ENCODE results near the gene DCBLD2. TPM values are rescaled to one million over a fixed set of nuclear protein-coding genes. Genes with fewer than 3 reads are reported as not detected.

The DCBLD2 gene
- total RNA-seq, 2 experiments from 2014 or later, result 1.9 to 2.5 TPM

DNA sequence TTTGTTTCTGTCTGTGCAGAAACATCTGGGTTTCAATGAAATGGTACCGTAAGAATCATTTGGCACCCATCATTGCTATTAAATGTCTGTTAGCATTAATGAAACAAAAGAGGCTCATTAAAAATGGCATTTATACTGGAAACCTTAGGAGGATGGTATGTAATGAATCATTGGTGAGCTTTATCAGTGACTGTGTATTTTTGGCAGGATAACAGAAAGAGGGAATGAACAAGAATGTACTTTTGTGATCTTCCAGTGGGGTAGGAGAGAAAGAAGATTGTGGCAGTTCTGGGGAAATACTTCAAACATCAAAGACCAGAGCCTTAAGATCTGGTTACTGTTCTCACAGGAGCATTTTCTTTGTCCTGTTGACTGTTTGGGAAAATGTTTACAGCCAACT, 4.7 kb upstream of the DCBLD2 start:
- Mint-ChIP-seq H3K36me3 (ENCODE audit: low read depth) (no peaks in the 10 kb centered on the region), H3K4me1 (peaks cover 5% of the 10 kb centered on the region), H3K27ac (no peak overlapping the region), H3K9me3 (ENCODE audit: low read depth) (peaks cover 6% of the 10 kb centered on the region), H3K4me3 (no peak overlapping the region), H3K27me3 (peaks cover 13% of the 10 kb centered on the region)
- ChIA-PET POLR2A (no interaction called here), CTCF (no interaction called here)
- ATAC-seq (no peak), DNase-seq (no peak)
- intact Hi-C loops (cut with DNase I, micrococcal nuclease), result no loop called here

DNA sequence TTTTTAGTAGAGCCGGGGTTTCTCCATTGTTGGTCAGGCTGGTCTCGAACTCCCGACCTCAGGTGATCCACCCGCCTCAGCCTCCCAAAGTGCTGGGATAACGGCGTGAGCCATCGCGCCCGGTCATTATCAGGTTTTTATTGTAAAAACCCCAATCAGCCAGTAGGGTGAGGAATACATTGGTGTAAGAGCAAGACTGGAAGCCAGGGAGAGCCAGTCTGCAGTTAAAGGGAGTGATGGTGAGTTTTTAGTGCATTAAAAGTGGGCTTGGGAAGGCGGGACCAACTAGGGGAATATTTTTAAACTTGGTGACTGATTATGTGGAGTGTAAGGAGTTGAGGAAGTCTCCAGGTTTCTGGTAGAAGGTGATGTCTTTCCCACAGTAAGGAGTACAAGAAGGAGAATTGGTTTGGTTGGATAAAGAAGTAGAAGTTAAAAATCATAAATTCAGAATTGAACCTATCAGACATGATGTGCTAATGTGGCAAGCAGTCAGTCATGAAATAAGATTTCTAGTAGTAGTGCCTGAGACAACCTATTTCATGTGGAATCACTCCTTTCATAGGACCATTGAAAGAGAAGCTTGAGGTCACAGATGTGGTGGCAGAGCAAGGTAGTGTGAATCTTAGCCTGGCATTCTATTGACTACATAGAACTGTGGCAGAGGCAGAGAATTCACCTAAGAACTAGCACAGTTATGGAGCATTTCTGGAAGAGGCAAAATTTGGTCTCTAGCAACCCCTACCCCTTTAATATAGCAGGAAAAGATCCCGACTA, 2.4 kb upstream of the DCBLD2 start:
- Mint-ChIP-seq H3K36me3 (ENCODE audit: low read depth) (no peaks in the 10 kb centered on the region), H3K27me3 (peaks cover 8% of the 10 kb centered on the region), H3K4me1 (peaks cover 16% of the 10 kb centered on the region), H3K4me3 (no peak overlapping the region), H3K9me3 (ENCODE audit: low read depth) (no peaks in the 10 kb centered on the region), H3K27ac (no peak overlapping the region)
- POLR2A ChIA-PET, result no interaction called here
- intact Hi-C loops (cut with DNase I, micrococcal nuclease), result loop anchor here (5.0 kb wide), 8 partner anchors 172 to 1498 kb away; partner anchors contain the start of genes CMSS1 (in 1 of the 2), GABRR3 (in 1 of the 2), LNP1 (in 1 of the 2) and TBC1D23 (in 1 of the 2)
- CTCF ChIA-PET, result no interaction called here
- DNase-seq (no peak), ATAC-seq (no peak)

DNA sequence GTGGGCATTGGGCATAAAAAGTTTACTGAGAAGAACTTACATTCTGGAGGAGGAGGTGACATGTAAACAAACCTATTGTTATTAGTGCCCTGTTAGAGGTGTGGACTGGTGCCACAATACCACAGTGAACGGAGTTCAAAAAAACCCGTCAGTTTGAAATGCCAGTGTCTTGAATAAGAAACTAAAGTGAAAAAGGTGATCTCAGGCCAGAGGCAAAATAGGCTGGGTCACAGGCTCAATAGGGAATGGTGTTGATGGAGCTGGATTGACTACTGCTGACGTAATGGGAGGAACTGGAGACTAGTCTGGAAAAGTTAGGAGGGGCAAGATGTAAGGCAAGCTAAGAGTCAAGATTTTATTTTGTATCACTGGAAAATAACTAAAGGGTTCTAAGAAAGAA, 1.6 kb upstream of the DCBLD2 start:
- no peak overlapping the region for H3K4me3 Mint-ChIP-seq
- no peaks in the 10 kb centered on the region for H3K9me3 Mint-ChIP-seq (ENCODE audit: low read depth)
- H3K27ac Mint-ChIP-seq, result no peak overlapping the region
- H3K4me1 Mint-ChIP-seq, result peaks cover 16% of the 10 kb centered on the region
- ChIA-PET CTCF (interaction anchor here (0.7 to 0.8 kb wide), 2 partner anchors 9 to 538 kb away, joined by 3 read pairs; no protein-coding TSS in a partner anchor), POLR2A (no interaction called here)
- H3K27me3 Mint-ChIP-seq, result peaks cover 7% of the 10 kb centered on the region
- ATAC-seq, result no peak
- H3K36me3 Mint-ChIP-seq (ENCODE audit: low read depth), result no peaks in the 10 kb centered on the region
- intact Hi-C loops (cut with DNase I, micrococcal nuclease), result loop anchor here (5.0 kb wide), 8 partner anchors 171 to 1499 kb away; partner anchors contain the start of genes CMSS1 (in 1 of the 2), GABRR3 (in 1 of the 2), LNP1 (in 1 of the 2) and TBC1D23 (in 1 of the 2)
- DNase-seq, result no peak

DNA sequence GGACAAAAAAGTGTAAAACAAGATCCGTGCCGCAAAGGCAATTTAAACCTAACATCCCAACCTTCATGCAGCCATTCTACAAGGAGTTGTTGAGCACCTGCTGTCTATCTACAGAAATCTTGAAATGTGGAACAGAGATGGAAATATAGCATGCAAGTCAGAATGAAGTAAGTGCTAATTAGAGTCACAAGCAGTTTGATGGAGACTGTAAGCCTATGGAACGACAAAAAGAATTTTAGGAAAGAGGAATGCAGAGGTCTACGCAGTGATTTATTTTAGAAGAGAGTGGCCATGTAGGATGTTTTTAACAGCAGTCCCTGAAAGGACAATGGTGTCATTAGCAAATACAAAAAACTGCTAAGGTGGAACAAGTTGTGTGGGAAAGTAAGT, 851 bp upstream of the DCBLD2 start:
- H3K4me1 Mint-ChIP-seq, result peaks cover 16% of the 10 kb centered on the region
- POLR2A ChIA-PET, result interaction anchor here (0.6 to 1.4 kb wide), 3 partner anchors 248 to 1138 kb away, joined by 4 to 7 read pairs (median 4); partner anchors contain the start of gene ARL6
- H3K9me3 Mint-ChIP-seq (ENCODE audit: low read depth), result no peaks in the 10 kb centered on the region
- H3K27ac Mint-ChIP-seq, result peak overlapping the region; percentile 69
- no peak for DNase-seq
- H3K36me3 Mint-ChIP-seq (ENCODE audit: low read depth), result no peaks in the 10 kb centered on the region
- CTCF ChIA-PET, result interaction anchor here (0.7 to 1.2 kb wide), 4 partner anchors 10 to 175 kb away, joined by 3 to 7 read pairs (median 4); no protein-coding TSS in a partner anchor
- ATAC-seq, result no peak
- peaks cover 5% of the 10 kb centered on the region for H3K27me3 Mint-ChIP-seq
- H3K4me3 Mint-ChIP-seq, result peak overlapping the region; percentile 80
- intact Hi-C loops (cut with DNase I, micrococcal nuclease), result loop anchor here (5.0 kb wide), 8 partner anchors 170 to 1500 kb away; partner anchors contain the start of genes CMSS1 (in 1 of the 2), GABRR3 (in 1 of the 2), LNP1 (in 1 of the 2) and TBC1D23 (in 1 of the 2)

DNA sequence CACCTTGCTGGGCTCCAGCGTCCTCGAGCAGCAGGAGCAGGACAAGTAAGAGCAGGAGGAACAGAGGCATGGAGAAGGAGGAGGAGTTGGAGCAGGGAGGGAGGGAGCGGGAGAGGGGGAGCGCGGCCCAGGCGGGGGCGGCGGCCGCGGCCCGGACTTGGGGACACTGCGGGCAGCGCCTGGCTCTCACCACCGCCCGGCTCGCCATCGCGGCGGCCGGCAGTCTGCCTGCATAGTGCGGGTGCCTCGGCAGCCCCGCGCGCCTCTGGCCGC, 440 bp downstream of the DCBLD2 start:
- H3K36me3 Mint-ChIP-seq (ENCODE audit: low read depth), result no peaks in the 10 kb centered on the region
- no peaks in the 10 kb centered on the region for H3K9me3 Mint-ChIP-seq (ENCODE audit: low read depth)
- POLR2A ChIA-PET, result interaction anchor here (0.6 to 0.8 kb wide), 2 partner anchors 299 to 1085 kb away, joined by 3 read pairs; no protein-coding TSS in a partner anchor
- intact Hi-C loops (cut with DNase I, micrococcal nuclease), result loop anchor here (1.0 to 5.0 kb wide), 10 partner anchors 169 to 1501 kb away; partner anchors contain the start of genes CMSS1 (in 2 of the 2), CPOX (in 1 of the 2), GABRR3 (in 1 of the 2) and LNP1 (in 1 of the 2)
- H3K4me3 Mint-ChIP-seq, result peak overlapping the region; percentile 80
- no peak for DNase-seq
- H3K27ac Mint-ChIP-seq, result peak overlapping the region; percentile 31
- CTCF ChIA-PET, result interaction anchor here (0.9 to 1.2 kb wide), 2 partner anchors 17 to 83 kb away, joined by 3 to 5 read pairs; no protein-coding TSS in a partner anchor
- ATAC-seq, result peak; percentile 3
- H3K27me3 Mint-ChIP-seq, result peaks cover 2% of the 10 kb centered on the region
- H3K4me1 Mint-ChIP-seq, result peaks cover 16% of the 10 kb centered on the region

DNA sequence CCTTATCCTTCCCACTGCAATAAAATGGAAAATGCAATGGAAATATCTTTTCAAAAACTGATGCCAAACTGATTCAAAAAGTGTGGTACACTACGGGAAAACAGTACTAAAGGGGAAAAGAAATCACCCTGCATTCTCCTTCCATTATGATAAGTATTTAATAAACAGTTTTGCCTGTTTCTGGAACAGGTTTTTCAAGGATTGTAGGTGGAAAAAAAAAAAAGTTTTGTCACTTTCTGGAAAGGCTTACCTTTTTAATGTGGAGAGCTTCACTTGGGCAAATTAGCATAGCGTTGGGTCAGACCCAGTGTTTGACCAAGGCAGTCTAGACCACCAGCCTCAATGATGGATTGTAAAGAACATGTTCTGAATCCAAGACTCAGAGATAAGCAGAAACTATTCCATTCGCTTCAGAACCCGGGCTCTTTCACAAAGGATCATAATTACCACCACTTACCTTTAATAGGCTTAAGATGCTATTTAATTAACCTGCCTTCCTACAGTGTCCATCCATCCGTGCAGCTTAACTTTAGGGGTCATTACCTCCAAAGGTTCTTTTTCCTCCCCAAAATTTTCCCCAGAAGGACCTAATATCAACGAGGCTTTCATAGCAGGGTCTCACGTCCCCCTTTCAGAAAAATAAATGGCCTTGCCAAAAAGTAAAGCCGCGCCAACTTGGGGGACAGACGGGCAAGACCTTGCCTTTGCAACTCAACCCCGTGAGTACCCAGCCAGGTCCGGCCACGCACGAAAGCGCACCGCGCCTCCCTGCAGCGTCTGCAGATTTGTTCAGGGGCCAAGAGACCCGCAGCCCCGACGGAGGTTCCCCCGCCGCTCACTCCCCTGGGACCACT, 1.0 kb downstream of the DCBLD2 start:
- H3K36me3 Mint-ChIP-seq (ENCODE audit: low read depth), result no peaks in the 10 kb centered on the region
- peak overlapping the region; percentile 80 for H3K4me3 Mint-ChIP-seq
- H3K9me3 Mint-ChIP-seq (ENCODE audit: low read depth), result no peaks in the 10 kb centered on the region
- peak overlapping the region; percentile 31 for H3K27ac Mint-ChIP-seq
- intact Hi-C loops (cut with DNase I, micrococcal nuclease), result loop anchor here (1.0 to 5.0 kb wide), 10 partner anchors 168 to 1502 kb away; partner anchors contain the start of genes CMSS1 (in 2 of the 2), CPOX (in 1 of the 2), GABRR3 (in 1 of the 2) and LNP1 (in 1 of the 2)
- ChIA-PET POLR2A (no interaction called here), CTCF (no interaction called here)
- ATAC-seq (no peak), DNase-seq (peak; percentile 27)
- H3K27me3 Mint-ChIP-seq, result peaks cover 2% of the 10 kb centered on the region
- peaks cover 16% of the 10 kb centered on the region for H3K4me1 Mint-ChIP-seq

DNA sequence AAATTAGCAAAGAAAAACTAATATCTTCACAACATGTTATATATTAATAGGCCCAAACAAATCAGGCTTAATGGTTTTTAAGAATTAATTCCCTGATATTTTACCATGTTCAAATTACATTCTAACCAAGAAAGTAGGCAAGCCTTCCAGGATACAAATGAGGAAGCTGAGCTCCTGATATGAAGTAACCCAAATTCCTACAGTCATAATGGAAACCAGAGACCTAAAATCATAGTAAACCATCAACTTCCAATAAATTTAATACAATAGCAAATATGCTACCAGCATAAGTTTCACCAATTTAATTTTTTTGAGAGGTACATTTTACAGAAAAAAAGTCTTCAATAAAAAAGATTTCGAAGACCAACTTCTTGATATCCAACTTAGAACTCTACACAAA, 3.8 kb downstream of the DCBLD2 start:
- no peak overlapping the region for H3K27ac Mint-ChIP-seq
- H3K36me3 Mint-ChIP-seq (ENCODE audit: low read depth), result no peaks in the 10 kb centered on the region
- intact Hi-C loops (cut with DNase I, micrococcal nuclease), result no loop called here
- ChIA-PET CTCF (no interaction called here), POLR2A (no interaction called here)
- H3K27me3 Mint-ChIP-seq, result peaks cover 2% of the 10 kb centered on the region
- DNase-seq, result no peak
- H3K4me1 Mint-ChIP-seq, result peaks cover 16% of the 10 kb centered on the region
- H3K4me3 Mint-ChIP-seq, result no peak overlapping the region
- no peak for ATAC-seq
- no peaks in the 10 kb centered on the region for H3K9me3 Mint-ChIP-seq (ENCODE audit: low read depth)

DNA sequence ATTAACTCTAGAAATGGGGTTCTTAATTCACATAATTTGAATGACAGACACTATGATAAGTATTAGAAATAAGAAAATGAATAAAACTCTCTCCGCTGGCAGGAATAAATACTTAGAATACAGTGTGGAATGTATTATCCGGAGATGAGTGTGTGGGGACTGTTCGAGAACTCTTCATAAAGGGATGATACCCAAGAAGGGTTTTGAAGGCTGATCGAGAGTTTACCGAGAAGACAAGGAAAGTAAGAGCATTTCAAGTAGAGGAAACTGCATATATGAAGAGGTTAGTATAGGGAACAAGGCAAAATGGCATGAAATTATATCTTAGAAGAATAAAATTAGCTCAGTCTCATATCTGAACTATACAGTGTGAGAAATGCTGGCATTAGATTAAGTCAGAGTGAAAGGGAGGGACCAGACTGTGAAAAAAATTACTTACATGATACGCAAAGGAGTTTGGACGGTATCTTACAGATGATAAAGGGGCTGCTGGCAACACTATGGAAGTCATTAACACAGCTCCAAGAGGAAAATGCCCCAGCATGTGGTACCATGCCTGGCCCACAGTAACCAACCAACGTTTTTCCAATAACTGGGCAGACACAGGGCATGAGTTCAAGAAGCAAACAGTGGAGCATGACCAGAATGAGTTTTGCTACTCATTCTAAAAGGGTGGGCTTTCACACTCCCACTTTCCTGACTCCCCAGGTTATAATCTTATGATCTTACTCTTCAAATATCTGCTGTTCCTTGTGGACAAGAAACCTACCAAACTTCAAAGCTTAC, 6.5 kb downstream of the DCBLD2 start:
- DNase-seq, result no peak
- Mint-ChIP-seq H3K27ac (no peak overlapping the region), H3K4me1 (peaks cover 4% of the 10 kb centered on the region), H3K36me3 (ENCODE audit: low read depth) (no peaks in the 10 kb centered on the region), H3K4me3 (no peak overlapping the region), H3K27me3 (no peaks in the 10 kb centered on the region), H3K9me3 (ENCODE audit: low read depth) (no peaks in the 10 kb centered on the region)
- intact Hi-C loops (cut with DNase I, micrococcal nuclease), result no loop called here
- POLR2A ChIA-PET, result no interaction called here
- CTCF ChIA-PET, result no interaction called here
- ATAC-seq, result no peak

DNA sequence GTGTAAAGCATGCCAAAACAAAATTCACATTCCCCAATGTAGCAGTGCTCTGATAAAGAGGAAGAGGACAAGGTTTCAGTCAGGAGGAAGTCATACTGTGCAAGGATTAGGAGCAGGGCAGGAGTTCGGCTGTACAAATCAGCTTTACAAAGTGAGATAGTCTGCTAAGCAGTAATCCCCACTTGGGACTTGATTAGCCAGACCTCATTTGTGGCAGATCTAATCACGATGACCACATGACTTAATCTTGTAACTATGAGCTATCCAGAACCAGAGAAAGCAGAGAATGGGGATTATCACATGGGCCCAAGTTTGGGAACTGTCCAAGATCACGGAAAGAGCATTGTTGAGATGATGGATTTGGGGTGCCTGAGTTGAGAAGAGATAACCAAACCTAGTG, 7.8 kb downstream of the DCBLD2 start:
- Mint-ChIP-seq H3K27me3 (no peaks in the 10 kb centered on the region), H3K27ac (no peak overlapping the region), H3K9me3 (ENCODE audit: low read depth) (no peaks in the 10 kb centered on the region), H3K4me1 (no peaks in the 10 kb centered on the region), H3K4me3 (no peak overlapping the region), H3K36me3 (ENCODE audit: low read depth) (no peaks in the 10 kb centered on the region)
- POLR2A ChIA-PET, result no interaction called here
- ATAC-seq, result no peak
- DNase-seq, result no peak
- CTCF ChIA-PET, result interaction anchor here (1.4 to 1.6 kb wide), 2 partner anchors 9 to 17 kb away, joined by 3 read pairs; no protein-coding TSS in a partner anchor
- intact Hi-C loops (cut with DNase I, micrococcal nuclease), result no loop called here

DNA sequence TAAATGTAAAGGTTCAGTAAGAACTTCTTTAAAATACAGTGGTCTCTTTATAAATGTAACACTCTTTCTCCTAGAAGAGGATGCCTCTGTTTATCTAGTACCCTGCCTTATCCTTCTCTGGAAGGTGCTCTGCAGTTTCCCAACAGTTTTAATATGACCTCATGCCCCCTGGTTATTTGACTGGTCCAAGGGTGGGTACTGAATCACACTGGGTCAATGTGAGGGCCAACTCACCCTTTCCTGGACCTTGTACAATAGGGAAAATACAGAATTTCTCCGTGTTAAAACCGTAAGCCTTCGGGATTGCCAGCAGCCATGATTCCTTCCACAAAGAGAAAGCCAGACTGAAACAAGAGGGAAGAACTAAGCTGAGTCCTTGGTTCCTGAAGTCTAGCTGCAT, 9.2 kb downstream of the DCBLD2 start:
- no peaks in the 10 kb centered on the region for H3K27me3 Mint-ChIP-seq
- no peaks in the 10 kb centered on the region for H3K4me1 Mint-ChIP-seq
- ChIA-PET CTCF (interaction anchor here (0.6 kb wide), 1 partner anchor 151 kb away, joined by 3 read pairs; no protein-coding TSS in a partner anchor), POLR2A (no interaction called here)
- ATAC-seq, result no peak
- no peaks in the 10 kb centered on the region for H3K9me3 Mint-ChIP-seq (ENCODE audit: low read depth)
- H3K36me3 Mint-ChIP-seq (ENCODE audit: low read depth), result no peaks in the 10 kb centered on the region
- H3K4me3 Mint-ChIP-seq, result no peak overlapping the region
- no peak for DNase-seq
- no peak overlapping the region for H3K27ac Mint-ChIP-seq
- intact Hi-C loops (cut with DNase I, micrococcal nuclease), result no loop called here

Data from activated CD4-positive, alpha-beta T cell treated with anti-CD3 and anti-CD28 coated beads for 36 hours (primary cell).